GOT3 (cell line): ENCODE data around the gene SLC25A15.
"Not testable (repeated sequence)": the region's sequence is repeated elsewhere in the genome, so short reads cannot be mapped to it uniquely, and the experiment has no call there.

Experiments
- DNase-seq: peaks from one replicate; lab custom pipeline; 2025; ENCODE audit warnings: mixed read lengths; lab: John Stamatoyannopoulos, UW

Gene SLC25A15

DNA sequence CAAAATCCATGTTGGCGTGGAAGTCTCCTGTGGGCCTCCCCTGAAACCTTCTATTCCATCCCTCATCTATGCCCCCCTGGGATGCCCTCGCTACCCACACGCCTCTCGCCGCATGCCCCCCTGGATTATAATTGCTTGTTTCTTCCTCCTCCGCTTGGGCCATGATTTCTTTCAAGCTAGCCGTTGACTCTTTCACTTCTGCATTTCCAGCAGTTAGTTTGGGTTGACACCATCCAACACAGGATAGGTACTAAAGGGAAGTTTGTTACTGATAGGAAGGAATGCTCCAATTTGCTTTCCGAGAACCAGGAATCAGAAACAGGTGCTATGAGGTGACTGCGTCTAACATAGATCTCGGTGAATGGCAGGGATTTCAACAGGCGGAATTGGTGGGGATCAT, 7.7 kb upstream of the SLC25A15 start:
- no peak for DNase-seq

DNA sequence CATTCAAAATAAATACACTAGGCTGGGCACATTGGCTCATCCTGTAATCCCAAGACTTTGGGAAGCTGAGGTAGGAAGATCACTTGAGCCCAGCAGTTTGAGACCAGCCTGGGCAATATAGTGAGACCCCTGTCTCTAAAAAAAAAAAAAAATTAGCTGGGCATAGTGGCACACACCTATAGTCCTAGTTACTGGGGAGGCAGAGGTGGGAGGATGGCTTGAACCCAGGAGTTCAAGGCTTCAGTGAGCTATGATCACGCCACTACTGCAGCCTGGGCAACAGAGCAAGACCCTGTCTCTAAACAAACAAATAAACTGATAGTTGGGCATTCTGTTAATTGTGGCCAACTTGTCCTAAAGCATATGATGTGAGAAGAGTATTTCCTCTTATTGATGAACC, 6.4 kb upstream of the SLC25A15 start:
- not testable (repeated sequence) for DNase-seq

DNA sequence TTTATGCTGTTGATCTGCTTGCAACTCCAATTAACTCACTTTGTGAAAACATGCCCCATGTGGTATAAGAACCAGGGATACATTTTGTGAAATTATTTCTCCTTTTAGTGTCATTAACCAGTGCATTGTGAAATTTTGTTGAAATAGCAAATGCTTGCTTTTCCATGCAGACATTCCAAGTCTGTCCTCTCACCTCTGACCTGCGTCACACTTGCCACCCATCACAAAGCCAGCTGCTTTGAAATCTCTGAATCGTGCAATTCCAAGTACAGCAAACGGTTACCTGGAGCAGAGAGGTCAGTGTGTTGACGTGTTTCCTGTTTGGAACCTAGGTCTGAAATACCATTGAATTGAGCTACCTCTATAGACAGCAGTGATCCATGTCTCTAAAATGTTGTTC, 4.9 kb upstream of the SLC25A15 start:
- no peak for DNase-seq

DNA sequence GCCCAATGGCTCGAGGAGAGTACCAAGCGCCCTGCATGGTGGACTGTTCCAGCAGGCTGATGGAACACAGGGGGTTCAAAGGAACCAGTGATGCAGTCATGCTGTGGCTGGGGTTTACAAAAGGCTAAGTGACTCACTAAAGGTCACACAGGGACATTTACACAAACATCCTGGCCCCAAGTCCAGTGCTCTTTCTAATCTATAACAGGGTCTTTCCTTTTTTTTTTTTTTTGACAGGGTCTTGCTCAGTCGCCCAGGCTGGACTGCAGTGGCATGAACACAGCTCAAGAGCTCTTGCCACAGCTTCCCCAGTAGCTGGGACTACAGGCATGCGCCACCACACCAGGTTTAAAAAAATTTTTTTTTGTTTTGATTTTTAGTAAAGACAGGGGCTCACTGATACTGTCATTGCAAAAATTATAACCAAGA, 2.8 kb upstream of the SLC25A15 start:
- no peak for DNase-seq

DNA sequence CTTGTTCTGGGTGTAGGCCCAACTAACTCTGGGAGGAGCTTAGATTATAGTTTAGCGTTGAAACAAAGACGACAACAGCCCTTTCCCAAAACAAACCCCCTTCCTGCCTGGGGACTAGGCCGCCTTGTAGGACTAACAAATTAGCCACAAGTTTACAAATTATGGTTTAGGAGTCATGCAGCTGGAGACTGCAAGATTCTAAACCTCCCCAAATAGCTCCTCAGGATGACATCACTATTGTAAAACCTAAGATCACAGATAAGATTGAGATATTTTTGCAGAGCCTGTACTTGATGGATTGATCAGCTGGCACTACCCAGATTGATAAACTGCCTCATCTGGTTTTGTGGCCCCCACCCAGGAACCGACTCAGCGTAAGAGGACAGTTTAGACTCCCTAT, 2.3 kb upstream of the SLC25A15 start:
- no peak for DNase-seq

DNA sequence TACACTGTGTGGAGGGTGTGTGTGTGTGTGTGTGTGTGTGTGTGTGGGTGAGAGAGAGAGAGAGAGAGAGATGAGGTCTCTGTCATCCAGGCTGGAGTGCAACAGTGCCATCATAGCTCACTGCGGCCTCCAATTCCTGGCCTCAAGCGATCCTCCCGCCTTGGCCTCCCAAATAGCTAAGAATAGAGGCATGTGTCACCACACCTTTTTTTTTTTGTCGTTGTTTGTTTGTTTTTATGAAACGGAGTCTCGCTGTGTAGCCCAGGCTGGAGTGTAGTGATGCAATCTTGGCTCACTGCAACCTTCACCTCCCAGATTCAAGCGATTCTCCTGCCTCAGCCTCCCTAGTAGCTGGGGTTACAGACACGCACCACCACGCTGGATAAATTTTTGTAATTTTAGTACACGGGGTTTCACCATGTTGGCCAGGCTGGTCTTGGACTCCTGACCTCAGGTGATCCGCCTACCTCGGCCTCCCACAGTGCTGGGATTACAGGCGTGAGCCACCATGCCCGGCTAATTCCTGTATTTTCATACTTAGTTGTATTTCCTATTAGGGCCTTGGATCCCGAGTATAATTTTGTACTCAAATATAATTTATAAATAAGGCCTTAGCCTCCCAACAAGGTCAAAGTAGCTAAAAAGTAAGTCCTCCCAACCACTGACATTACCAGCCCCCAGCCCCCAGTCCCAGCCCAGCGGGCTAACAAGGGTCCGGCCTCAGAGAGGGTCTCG, 704 bp upstream of the SLC25A15 start:
- DNase-seq, result not testable (repeated sequence)

DNA sequence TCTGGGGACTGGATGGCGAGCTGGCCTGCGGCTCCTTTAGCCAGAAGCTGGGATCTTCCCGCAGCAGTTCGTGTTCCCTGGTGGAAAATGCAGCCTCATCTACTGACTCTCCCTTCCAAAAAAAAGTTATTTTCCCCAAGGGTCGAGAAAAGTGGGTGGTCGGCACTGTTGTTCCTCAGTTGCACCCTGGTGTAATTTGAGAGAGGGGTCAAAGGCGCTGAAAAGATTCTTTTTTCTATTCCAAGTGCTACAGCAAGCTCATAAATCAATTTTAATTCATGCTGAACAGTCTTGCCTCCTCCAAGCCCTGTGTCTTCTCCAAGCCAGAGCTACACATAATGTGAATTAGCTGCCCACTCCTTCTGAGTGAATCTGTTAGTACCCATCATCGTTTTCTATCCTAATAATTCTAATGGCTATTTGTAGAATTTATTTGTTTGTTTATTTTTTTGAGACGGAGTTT, 774 bp downstream of the SLC25A15 start:
- no peak for DNase-seq

DNA sequence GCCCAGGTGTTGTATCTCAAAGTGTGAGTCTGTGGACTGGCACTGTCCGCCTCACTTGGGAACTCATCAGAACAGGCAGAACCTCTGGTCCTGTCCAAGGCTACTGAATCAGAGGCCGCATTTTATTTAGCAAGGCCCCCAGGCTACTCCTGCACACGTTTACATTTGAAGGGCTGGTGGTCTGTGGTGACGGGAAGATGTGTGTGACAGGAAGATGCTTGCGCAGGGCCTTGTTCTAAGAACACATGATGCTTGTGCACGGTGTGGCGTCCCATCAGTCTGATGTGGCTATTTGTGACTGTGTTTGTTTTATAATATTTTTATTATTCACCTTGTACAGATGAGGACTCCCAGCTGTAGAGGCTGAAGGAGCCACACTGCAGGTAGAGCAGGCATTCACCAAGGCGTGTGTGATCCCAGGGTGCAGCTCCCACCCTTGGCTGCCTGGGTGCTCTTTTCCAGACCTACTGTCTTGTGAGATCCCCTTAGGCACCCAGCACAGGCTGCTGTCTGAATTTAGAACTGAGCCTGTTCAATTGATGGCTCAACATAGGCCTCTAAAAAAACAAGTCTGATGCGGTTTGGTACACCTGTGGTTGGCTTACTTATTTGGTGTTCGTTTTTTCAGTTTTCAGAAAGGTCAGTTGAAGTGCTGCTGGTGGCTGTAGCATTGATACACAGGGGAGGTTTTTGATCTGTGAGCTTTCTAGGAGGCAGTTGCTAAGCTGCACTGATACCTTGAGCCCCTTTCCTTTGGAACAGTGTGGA, 3.1 kb downstream of the SLC25A15 start:
- DNase-seq, result no peak

DNA sequence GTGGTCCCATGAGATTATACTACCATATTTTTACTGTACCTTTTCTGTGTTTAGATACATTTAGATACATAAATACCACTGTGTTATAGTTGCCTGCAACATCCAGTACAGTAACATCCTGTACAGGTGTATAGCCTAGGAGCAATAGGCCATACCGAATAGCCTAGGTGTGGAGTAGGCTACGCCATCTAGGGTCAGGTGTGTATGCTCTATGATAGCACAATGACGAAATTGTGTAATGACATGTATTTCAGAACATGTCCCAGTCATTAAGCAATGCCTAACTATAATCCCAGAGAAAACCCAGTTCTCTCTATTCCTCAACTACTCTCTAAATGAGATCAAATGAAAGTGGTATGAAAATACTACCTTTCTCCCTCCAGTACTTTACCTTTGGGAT, 3.9 kb downstream of the SLC25A15 start:
- no peak for DNase-seq

DNA sequence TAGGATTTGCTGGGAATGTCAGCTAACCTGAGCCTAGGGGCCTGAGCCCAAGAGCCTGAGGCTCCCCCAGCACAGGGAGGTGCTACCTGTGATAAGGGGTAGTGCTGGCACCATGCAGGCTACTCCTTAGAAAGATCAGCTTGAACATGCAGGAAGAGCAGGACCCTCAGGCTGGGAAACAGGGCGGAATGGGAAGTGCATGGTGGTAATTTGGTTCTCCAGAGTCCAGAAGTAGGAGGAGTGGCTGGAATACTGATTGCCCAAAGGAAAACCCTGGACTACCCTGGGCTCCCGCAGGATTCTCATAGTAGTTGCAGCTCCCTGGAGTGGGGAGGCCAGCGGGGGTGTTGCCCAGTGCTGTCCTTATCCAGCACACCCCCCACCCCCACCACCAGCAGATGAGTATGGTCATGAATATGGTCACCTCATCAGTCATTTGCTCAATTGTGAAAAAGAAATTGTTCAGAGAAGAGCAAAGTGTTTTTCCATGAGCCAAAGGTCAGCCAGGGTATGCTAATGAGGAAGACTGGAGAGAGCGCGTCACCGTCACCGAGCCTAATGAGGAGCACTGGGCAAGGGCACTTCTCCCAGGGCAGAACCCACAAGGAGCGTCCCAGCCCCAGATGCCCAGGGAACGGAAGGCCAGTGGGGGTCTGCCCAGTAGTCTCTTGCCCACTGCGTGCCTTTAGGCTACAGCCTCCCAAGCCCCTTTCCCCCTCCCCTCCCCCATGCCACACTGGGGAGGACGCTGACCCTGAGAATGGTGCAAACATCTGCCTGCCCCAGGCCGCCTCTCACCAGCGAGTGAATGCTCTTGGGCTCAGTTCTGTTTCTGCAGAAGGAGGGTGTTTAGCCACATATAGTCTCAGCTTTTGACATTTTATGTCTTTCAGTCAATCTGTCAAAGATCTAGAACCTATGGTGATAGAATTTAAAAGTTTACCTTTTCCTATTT, 5.3 kb downstream of the SLC25A15 start:
- no peak for DNase-seq

DNA sequence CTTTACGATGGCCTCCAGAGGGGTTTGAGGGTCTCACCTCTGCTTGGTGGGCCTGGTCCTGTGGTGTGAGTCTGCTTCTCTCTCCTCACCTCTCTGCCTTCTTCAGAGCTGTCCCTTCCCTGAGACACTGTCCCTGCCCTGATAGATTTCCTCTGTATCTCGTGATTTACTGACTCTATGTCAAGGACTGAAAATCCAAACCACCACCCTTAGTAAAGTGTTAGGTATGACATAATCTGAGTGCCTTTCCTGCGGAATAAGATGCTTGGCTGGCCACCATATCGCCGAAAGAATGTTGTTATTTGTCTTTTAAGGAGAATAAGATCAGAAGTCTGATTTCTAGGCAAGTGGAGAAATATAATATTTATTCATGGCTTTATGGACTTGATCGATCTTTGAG, 7.2 kb downstream of the SLC25A15 start:
- no peak for DNase-seq

DNA sequence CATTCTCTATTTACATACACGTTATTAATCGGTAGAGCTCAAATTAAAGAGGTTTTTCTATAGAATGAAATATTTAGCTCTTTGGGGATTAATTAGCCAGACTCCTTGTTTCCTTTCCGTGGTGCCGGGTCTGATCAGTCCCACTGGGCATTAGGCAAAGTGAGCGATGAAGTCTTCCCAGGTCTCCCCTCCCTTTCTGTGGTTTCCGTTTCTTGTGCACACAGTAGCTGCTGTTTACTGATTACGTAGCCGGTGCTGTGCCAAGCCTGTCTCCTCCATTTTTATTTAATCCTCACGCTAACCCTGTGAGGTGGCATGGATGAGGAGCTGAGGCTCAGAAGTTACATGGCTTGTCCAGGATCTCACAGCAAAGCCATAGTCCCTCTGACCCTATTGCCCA, 9.0 kb downstream of the SLC25A15 start:
- DNase-seq, result no peak

DNA sequence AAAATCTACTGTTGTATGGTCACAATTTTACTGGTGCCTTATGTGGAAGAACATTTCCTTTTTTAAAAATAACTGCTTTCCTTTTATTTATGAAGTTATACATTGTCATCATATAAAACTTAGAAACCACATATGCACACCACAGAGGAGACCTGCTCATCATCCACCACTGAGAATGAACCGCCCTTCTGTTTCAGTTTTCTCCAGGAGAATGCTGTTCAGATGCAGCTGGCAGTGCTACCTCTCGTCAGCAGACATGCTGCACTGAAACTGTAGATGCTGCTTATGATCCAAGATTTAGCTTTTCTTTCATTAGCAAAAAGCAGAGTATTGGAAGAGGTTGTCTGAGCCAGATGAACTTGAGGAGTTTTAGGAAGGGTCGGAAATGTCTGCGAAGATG, 10.1 kb downstream of the SLC25A15 start:
- no peak for DNase-seq

DNA sequence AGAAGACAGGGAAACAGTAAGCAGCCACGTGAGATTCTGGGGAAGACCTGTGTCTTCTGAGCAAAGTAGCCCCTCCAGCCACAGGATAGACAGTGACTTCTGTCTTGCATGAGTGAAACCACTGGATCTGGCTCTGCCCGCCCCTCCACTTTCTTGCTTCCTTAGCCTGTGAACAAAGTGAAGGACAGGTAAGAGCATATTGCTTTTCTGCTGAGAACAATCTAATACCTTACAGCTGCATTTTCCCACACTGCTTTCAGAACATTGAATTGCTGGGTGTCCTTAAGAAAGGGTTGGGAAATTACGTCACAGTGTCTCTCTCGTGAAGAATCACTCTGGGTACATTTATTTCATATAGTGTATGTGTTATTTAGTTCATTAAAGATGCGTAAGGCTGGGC, 11.1 kb downstream of the SLC25A15 start:
- no peak for DNase-seq

DNA sequence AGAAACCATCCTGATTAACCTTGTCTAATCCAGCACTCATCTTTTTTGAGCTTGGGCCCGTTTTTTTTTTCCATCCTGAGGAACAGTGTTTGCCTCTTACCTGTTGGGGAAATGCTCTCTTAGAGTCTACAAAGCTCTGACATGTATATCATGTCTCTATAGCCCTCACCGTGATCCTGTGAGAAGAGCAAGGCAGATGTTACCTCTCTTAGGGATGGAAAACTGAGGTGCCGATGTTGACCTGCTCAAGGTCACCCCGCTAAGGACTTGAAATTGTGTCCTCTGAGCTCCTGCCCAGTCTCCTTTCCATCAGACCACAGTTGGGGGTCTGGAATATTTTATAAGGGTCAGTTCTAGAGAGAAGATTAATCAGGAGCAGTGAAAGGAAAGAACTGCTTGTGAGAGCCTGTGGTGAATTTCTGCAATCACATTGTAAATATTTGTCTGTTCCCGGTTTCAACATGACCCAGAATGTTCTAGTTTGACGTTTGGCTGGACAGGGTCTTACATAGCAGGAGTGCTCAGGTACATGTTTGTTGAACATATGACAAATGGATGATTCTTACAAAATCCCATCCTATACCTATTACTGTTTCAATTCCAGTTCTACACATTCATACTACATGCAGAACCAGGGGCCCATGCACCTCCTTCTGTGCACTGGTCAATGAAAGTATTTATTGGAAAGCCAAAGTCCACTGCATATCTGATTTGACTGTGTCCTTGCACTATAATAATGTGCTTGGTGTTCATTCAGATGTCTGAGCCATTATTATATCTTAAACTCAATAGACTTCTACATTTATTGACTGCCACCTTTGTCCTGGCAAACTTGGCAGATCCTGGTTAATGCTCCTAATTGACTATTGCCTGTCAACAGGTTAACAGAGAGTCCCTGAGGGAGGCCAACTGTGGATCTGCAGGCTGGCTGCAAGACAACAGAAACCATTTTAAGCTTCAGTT, 12.1 kb downstream of the SLC25A15 start:
- no peak for DNase-seq

DNA sequence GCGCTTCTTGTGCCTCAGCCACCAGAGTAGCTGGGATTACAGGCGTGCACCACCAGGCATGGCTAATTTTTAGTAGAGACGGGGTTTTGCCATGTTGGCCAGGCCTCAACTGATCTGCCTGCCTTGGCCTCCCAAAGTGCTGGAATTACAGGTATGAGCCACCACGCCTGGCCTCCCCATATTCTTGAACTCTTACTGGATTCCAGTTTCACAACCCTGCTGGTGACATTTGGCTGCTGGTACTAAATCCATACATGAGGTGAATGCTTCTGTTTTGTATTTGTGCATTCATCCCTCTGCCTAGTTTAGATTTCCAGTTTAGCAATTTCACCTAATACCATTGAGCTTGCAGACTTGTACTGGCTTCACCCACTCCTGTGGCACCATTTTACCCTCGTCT, 13.9 kb downstream of the SLC25A15 start:
- DNase-seq, result no peak

DNA sequence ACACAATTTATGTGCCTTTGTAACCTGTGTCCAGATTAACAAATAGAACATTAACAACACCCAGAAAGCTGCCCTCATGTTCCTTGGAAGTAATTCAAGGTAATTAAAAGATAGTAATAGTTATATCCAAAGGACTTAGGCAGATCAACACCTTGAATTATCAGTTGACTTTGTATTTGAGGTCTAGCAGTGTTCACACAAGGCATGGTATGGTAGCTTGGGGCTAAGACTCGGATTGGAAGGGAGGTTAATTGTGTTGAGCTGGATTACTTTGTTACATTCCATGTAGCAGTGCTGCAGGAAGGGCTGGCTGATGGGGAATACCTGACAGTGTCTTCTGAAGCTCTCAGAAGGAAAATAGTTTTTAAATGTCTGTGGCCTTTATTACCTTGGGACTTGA, 16.8 kb downstream of the SLC25A15 start:
- no peak for DNase-seq

DNA sequence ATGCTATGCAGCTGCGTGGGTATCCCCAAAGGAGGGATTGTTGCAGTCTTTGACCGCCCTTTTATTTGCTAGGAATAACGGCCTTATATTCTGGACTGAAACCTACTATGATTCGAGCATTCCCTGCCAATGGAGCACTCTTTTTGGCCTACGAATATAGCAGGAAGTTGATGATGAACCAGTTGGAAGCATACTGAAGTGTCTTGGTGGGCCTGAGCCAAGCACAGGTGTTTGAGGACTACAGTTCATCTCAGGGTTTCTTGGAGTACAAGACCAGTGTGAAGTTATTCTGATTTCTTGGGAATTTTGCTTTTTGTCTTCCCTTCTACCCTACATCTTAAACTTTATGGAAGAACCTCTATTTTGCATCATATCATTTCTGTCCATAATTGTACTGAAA, 20.1 kb downstream of the SLC25A15 start:
- no peak for DNase-seq

DNA sequence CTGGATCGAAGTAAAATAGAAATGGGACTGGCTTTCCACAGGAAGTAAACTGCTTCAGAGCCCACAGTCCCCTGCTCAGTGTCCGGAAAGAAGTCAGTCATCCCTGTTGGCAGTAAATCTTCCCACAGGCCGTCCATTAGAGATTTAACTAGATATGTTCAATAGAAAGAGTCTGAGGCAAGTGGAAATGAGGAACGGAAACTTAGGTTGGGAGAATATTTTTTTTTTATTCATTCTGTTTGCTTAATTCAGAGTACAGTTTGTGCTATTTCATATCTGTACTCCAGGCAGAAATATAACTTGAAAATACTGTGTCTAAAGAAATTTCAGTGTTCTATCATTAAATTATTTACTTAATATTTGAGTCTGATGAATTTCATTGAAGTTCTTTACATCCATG, 22.7 kb downstream of the SLC25A15 start:
- no peak for DNase-seq

DNA sequence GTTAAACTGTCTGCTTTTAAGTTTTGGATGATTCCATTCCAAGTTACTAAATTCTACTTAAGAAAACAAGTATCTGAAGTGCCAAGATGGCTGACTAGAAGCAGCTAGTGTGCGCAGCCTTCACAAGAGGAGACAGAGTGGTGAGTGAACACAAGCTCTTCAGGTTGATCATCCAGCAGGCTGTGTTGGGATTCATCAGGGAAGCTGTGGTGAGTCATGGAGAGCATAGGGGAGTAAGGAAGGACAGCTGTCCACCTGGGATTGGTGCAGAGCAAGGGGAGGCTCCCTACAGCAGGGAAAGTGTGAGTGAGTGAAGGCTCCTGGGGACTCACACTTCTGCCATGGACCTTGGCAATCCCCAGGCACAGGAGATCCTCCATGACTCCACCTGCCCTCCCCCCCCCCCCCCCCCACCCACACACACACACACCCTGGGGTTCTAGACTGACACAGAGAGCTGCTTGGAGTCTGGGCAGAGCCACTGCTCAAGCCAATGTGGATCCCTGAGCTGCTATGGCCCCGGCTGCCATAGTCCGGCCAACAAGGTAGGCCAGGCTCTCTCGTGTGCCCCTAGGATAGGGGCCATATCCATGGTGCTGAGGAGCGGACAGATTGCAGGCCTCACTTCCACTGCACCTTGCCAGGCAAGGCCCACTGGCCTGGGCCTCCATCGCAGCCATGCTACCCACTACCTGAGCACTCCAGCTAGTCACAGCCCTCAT, 23.5 kb downstream of the SLC25A15 start:
- no peak for DNase-seq
